ENCODE results near the gene RMC1.

DNA sequence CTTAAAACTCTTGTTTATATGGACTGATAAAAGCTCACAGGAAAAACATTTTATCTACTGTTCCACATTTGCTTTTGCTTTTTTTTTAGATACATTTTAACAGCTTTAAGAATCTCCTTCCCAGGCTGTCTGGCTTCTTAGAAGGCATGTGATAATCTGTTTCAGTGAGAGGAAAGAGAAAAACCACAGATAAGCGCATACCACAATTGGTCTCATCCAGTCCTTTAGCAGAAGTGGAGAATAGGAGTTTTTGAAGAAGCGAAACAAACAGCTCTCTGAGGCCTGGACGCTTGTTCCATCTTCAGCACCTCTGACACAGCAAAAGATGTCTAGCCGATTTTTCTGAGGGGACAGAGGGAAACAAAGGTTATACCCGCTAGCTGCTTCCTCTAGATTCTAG lies 37.6 kb downstream of the RMC1 start:
- TF ChIP-seq, protein P1, sequence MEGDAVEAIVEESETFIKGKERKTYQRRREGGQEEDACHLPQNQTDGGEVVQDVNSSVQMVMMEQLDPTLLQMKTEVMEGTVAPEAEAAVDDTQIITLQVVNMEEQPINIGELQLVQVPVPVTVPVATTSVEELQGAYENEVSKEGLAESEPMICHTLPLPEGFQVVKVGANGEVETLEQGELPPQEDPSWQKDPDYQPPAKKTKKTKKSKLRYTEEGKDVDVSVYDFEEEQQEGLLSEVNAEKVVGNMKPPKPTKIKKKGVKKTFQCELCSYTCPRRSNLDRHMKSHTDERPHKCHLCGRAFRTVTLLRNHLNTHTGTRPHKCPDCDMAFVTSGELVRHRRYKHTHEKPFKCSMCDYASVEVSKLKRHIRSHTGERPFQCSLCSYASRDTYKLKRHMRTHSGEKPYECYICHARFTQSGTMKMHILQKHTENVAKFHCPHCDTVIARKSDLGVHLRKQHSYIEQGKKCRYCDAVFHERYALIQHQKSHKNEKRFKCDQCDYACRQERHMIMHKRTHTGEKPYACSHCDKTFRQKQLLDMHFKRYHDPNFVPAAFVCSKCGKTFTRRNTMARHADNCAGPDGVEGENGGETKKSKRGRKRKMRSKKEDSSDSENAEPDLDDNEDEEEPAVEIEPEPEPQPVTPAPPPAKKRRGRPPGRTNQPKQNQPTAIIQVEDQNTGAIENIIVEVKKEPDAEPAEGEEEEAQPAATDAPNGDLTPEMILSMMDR (IDR thresholded peaks at IDR 0.05) = no peak
- no peak for TF ChIP-seq POLR2A (IDR thresholded peaks at IDR 0.05)
